GM19193 (cell line): Measurements from ENCODE around the gene SERPINB8.

Source experiments
- POLR2A ChIP-seq: IDR thresholded peaks from 4 replicates; pipeline ENCODE4 v1.6.1; 2011; ENCODE audit not compliant: insufficient read depth, insufficient read length; ENCODE audit errors: extremely low read depth

The SERPINB8 gene

GRCh38 chr18:63960891-63961290 is 9.0 kb upstream of the SERPINB8 start:
- TF ChIP-seq POLR2A: no peak

DNA sequence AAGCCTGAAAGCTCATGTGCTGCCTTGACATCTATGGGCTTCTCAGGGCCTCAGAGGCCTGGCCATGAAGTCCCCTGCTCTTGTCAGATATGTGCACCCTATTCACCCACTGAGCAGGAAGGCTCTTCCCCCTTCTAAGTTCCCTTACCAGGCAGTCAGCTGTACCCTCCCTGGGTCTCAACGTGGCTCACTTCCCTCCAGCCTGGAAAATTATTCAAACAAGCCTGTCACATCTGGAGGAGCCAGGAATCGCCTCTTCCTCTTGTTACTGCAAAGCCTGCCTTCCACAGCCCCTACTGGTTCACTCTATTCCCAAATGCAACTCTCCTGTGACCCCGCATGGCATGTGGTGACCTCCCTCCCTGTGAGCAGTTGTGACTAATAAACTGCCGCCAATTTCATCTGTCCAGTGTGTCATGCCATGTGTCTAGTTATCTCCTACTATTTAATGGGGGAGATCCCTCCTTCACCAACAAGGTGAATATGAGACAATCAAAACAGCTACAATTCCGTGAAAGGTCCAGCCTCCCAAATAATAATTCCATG is 8.4 kb upstream of the SERPINB8 start:
- no peak for TF ChIP-seq POLR2A

- no peak for TF ChIP-seq POLR2A
These were observed 7.7 kb upstream of the SERPINB8 start for GRCh38 chr18:63962137-63962536.

- TF ChIP-seq POLR2A: no peak
These were observed 6.1 kb upstream of the SERPINB8 start for GRCh38 chr18:63963615-63964256.

DNA sequence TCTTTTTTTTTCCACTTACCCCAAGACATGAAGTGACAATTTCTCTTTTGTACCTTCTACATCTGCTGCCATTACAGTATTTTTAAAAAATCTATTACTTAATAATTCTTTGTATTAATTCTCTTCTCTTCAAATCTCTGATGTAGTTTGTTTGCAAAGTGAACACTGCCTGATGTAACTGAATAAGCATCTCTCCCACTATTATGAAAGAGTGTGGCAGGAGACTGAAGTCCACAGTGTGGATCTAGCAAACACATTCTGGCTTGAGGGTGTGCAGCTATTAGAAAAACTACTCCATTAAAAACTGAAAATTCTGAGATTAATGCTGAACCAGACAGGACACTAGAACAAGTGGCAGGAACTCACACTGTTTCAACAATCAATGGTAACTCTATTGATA is 5.0 kb upstream of the SERPINB8 start:
- no peak for TF ChIP-seq POLR2A

DNA sequence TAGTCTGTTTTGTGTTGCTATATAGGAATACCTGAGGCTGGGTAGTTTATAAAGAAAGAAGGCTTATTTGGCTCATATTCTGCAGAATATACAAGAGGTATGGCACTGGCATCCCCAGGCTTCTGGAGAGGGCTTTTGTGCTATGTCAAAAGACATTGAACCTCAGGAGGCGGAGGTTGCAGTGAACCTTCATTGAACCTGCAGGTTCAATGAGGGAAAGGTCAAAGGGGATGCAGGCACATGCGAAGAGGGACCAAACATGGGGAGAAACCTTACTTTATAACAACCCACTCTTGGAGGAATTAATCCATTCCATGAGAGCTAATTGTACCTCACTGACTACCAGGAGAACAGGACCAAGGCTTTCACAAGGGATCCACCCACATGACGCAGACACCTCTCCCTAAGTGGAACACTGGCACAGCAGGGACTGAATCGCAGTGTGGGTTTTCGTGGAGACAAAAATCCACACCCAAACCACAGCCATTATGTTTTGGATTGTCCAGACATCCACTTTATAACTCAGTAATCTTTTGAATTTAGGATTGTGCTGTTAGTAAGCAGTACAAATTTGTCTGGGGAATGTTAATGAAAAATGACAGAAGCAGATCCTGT is 4.1 kb upstream of the SERPINB8 start:
- TF ChIP-seq POLR2A: no peak

DNA sequence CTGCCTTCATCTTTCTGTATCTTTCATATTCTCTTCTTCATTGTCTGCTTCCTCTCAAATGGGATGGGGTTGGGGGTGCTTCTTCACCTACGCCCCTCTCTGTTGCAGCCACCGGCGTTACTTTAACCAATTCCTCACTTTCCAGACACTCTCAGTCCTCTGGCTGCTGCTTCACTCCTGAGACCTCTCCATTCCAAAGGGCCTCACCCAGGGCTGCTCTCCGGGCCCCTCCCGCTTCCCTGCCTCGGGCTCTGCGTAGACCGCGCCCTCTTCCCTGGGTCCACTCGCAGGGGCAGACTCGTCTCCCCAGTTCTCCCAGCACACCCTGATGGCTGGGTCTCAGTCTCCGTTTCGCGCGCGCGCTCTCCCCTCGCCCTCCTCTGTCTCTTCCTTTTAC is 926 bp downstream of the SERPINB8 start:
- no peak for TF ChIP-seq POLR2A

- TF ChIP-seq POLR2A: no peak
These were observed 1.6 kb downstream of the SERPINB8 start for GRCh38 chr18:63971320-63972001.

DNA sequence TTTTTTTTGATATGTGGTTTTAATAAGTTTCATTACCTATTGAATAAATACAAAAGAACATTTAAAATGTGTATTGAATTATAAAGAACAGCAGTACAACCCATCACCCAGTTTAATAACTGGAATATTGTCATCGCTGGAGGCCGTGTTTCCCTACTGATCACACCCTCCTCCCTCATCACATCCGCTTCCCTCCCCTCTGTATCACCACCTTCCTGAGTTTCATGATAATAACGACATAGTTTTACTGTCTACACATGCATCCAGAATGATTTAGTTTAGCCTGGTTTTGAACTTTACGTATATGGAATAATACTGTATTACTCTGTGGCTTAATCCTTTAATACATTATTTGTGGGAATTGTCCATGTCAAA is 2.1 kb downstream of the SERPINB8 start:
- TF ChIP-seq POLR2A: no peak

DNA sequence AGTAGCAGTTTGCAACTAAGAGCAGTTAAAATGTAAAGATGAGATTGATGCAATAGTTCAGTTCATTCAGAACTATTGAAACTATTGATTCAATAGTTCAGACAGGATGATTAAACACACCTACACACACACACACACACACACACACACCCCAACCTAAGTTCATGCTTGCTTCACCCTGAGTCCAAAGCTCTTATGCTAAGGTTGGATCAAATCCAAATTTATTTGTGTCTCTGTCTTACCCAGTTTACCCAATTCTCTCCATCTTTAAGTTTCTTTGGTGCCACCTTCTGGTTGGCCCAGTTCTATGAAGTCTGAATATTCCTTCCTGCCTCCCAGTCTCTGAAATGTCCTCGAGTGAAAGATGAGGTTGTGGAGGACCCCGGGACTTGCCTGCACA is 5.1 kb downstream of the SERPINB8 start:
- no peak for TF ChIP-seq POLR2A

DNA sequence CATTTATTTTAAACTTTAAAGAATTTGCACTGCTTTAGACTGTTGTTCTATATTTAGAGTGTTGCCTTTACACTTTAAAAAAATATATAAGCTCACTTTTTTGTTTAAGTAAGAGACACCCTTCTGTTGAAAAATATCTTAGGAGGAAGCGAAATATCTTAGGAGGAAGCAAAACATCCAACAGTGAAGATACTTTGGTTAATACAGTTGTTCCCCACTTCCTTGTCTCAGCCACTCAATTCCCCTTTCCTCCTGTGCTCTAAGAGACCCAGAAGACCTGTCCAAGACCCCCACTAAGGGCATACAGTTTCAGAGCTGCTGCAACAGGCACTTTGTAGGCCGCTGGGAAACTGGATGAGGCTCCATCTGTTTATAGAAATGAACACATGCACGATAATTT is 5.7 kb downstream of the SERPINB8 start:
- TF ChIP-seq POLR2A: no peak

GRCh38 chr18:63977040-63977439 is 7.2 kb downstream of the SERPINB8 start:
- no peak for TF ChIP-seq POLR2A

- TF ChIP-seq POLR2A: no peak
These were observed 9.6 kb downstream of the SERPINB8 start for GRCh38 chr18:63979409-63979920.

DNA sequence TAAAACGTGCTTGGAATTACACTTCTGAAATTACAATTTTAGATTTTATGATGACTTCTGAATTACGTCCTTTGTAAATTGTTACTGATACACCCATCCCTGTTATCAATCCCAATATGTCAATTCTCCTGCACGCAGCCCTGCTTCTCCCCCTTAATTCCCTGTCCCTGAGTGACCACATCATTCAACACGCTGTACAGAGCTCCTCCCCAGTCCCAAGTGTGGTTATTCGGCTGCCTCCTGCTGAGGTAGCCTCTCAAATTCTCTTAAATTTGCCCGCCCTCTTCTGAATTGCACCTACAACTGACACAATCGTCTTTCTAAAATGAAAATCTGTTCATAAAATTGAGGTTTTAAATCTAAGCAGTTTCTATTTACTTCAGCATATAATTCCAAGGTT is 10.1 kb downstream of the SERPINB8 start:
- TF ChIP-seq POLR2A: no peak

- no peak for TF ChIP-seq POLR2A
These were observed 11.1 kb downstream of the SERPINB8 start for GRCh38 chr18:63980896-63981460.

DNA sequence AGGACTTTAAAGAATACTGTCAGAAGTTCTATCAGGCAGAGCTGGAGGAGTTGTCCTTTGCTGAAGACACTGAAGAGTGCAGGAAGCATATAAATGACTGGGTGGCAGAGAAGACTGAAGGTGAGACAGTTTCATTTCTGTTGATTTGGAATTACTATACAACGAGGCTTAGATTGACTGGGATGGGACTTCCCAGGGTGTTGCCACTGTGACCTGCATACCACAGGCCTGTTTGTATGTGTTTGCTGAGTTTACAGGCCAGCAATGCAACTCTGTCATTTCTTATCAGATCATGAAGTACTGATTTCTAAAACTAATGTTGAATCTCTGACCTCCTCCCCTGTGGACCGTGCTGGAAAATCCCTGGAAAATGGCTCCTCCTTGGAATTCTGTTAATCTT is 11.8 kb downstream of the SERPINB8 start:
- TF ChIP-seq POLR2A: no peak

GRCh38 chr18:63982361-63982760 is 12.5 kb downstream of the SERPINB8 start:
- no peak for TF ChIP-seq POLR2A
